Activated naive CD8-positive, alpha-beta T cell treated with anti-CD3 and anti-CD28 coated beads for 36 hours (primary cell): ENCODE data around the gene MAGOHB. TPM values are rescaled to one million over a fixed set of nuclear protein-coding genes. Genes with fewer than 3 reads are reported as not detected.
A peak's percentile ranks its signal among the peaks of the same experiment; 100 is the strongest.
"Not testable (repeated sequence)": the region's sequence is repeated elsewhere in the genome, so short reads cannot be mapped to it uniquely, and the experiment has no call there.

Experiments used
- DNase-seq: peaks from one replicate; pipeline ENCODE4 v3.0.0; 2021
- H3K27ac Mint-ChIP-seq: one replicate; pipeline ENCODE4 v1.8.0; 2022; ENCODE audit warnings: mild to moderate bottlenecking, moderate library complexity, mixed read lengths
- H3K27me3 Mint-ChIP-seq: one replicate; pipeline ENCODE4 v1.8.0; 2022; ENCODE audit warnings: mild to moderate bottlenecking, mixed read lengths
- H3K36me3 Mint-ChIP-seq: one replicate; pipeline ENCODE4 v1.8.0; 2021; ENCODE audit warnings: mild to moderate bottlenecking, mixed read lengths
- H3K4me1 Mint-ChIP-seq: one replicate; pipeline ENCODE4 v1.8.0; 2021; ENCODE audit warnings: mixed read lengths
- H3K4me3 Mint-ChIP-seq: one replicate; pipeline ENCODE4 v1.8.0; 2022; ENCODE audit warnings: mild to moderate bottlenecking, moderate library complexity, mixed read lengths
- H3K9me3 Mint-ChIP-seq: one replicate; pipeline ENCODE4 v1.8.0; 2022; ENCODE audit warnings: mixed read lengths
- total RNA-seq, 2 experiments: library from RNA; stranded (reverse); gene quantifications; one replicate each; pipeline ENCODE4 v1.2.3, GENCODE V29; 2021

MAGOHB gene
- 100 to 1,000 TPM; 121 to 125 TPM for total RNA-seq

GRCh38 chr12:10613349-10614055 is at the start of gene MAGOHB:
Gene MAGOHB, minus strand, starts transcription at chr12:10613609. Its CDS starts 77 bp downstream, at chr12:10613532.
- peaks cover 28% of the 10 kb centered on the region for H3K4me1 Mint-ChIP-seq
- peak; percentile 97 for DNase-seq
- no peaks in the 10 kb centered on the region for H3K9me3 Mint-ChIP-seq
- H3K4me3 Mint-ChIP-seq: peak within 1 kb of the TSS; percentile 92
- peak within 1 kb of the TSS; percentile 99 for H3K27ac Mint-ChIP-seq
- peaks cover 4% of the 10 kb centered on the region for H3K27me3 Mint-ChIP-seq
- H3K36me3 Mint-ChIP-seq: peaks cover 27% of the 10 kb centered on the region

GRCh38 chr12:10661338-10661737 is 47.9 kb upstream of the MAGOHB start:
- H3K9me3 Mint-ChIP-seq: peaks cover 2% of the 10 kb centered on the region

DNA sequence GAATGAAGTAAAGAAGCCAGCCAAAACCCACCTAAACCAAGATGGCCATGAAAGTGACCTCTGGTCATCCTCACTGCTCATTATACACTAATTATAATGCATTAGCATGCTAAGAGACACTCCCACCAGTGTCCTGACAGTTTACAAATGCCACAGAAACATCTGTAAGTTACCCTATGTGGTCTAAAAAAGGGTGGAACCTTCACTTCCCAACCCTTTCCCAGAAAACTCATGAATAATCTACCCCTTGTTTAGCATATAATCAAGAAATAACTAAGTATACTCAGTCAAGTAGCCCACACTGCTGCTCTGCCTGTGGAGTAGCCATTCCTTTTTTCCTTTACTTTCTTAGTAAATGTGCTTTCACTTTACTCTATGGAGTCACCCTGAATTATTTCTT is 40.6 kb upstream of the MAGOHB start:
- no peak overlapping the region for H3K27ac Mint-ChIP-seq
- no peak overlapping the region for H3K4me3 Mint-ChIP-seq
- no peaks in the 10 kb centered on the region for H3K27me3 Mint-ChIP-seq
- peaks cover 4% of the 10 kb centered on the region for H3K9me3 Mint-ChIP-seq
- no peaks in the 10 kb centered on the region for H3K4me1 Mint-ChIP-seq
- DNase-seq: no peak
- H3K36me3 Mint-ChIP-seq: no peaks in the 10 kb centered on the region

More at GRCh38 chr12:10661338-10661737, 47.9 kb upstream of the MAGOHB start:
- H3K27me3 Mint-ChIP-seq: no peaks in the 10 kb centered on the region
- H3K27ac Mint-ChIP-seq: no peak overlapping the region
- H3K36me3 Mint-ChIP-seq: no peaks in the 10 kb centered on the region
- H3K4me1 Mint-ChIP-seq: no peaks in the 10 kb centered on the region
- no peak overlapping the region for H3K4me3 Mint-ChIP-seq
- no peak for DNase-seq

GRCh38 chr12:10652192-10652591 is 38.8 kb upstream of the MAGOHB start:
- Mint-ChIP-seq H3K4me3 (no peak overlapping the region), H3K27me3 (no peaks in the 10 kb centered on the region), H3K9me3 (peaks cover 10% of the 10 kb centered on the region), H3K4me1 (no peaks in the 10 kb centered on the region), H3K36me3 (no peaks in the 10 kb centered on the region), H3K27ac (no peak overlapping the region)
- DNase-seq: no peak

GRCh38 chr12:10646576-10646975 is 33.2 kb upstream of the MAGOHB start:
- not testable (repeated sequence) for H3K27me3 Mint-ChIP-seq, H3K4me1 Mint-ChIP-seq, H3K27ac Mint-ChIP-seq, DNase-seq, H3K4me3 Mint-ChIP-seq
- Mint-ChIP-seq H3K9me3 (peaks cover 27% of the 10 kb centered on the region), H3K36me3 (peaks cover 20% of the 10 kb centered on the region)

- H3K9me3 Mint-ChIP-seq: peaks cover 27% of the 10 kb centered on the region
- H3K36me3 Mint-ChIP-seq: peaks cover 20% of the 10 kb centered on the region
- no peak for DNase-seq
- H3K4me1 Mint-ChIP-seq: no peaks in the 10 kb centered on the region
- no peaks in the 10 kb centered on the region for H3K27me3 Mint-ChIP-seq
- no peak overlapping the region for H3K4me3 Mint-ChIP-seq
- no peak overlapping the region for H3K27ac Mint-ChIP-seq
Measured at GRCh38 chr12:10645910-10646309, 32.5 kb upstream of the MAGOHB start.

DNA sequence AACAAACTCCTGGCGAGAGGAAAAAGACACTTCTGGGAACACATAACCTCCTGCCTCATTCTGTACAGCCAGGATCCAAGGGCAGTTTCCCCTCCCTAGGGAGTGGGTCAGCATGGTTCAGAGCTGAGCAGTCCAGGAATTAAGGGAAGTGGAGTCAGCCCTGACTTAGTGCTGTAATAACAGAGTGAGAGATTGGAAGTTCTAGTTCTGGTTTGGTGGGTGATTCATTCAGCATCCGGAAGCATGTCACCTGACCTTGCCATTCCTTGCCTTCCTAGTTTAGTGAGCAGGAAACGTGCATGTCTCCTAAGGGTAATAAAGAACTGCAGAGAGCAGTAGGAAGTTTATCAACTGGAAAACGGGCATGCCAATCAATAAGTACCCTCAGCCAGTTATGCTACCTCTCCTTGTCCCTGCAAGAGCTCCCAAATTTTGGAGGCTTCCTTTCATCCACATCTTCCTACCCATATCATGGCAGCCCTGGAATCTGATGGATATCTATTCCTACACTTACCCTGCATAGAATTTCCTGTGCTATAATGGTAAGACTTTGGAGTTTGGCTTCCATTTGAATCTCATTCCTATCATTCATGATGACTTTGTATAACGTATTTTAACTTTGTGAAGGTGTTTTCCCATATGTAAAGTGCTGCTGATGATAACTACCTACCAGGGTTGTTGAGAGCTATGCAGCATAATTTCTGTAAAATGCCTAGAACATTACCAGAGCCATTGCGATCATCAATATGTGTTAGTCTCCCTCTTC is 28.5 kb upstream of the MAGOHB start:
- H3K9me3 Mint-ChIP-seq: peaks cover 21% of the 10 kb centered on the region
- no peaks in the 10 kb centered on the region for H3K27me3 Mint-ChIP-seq
- H3K4me1 Mint-ChIP-seq: no peaks in the 10 kb centered on the region
- no peak overlapping the region for H3K4me3 Mint-ChIP-seq
- DNase-seq: no peak
- H3K27ac Mint-ChIP-seq: no peak overlapping the region
- peaks cover 20% of the 10 kb centered on the region for H3K36me3 Mint-ChIP-seq

GRCh38 chr12:10638728-10639127 is 25.3 kb upstream of the MAGOHB start:
- Mint-ChIP-seq H3K9me3 (no peaks in the 10 kb centered on the region), H3K27ac (no peak overlapping the region), H3K4me1 (no peaks in the 10 kb centered on the region), H3K27me3 (no peaks in the 10 kb centered on the region), H3K36me3 (no peaks in the 10 kb centered on the region), H3K4me3 (no peak overlapping the region)
- DNase-seq: no peak

DNA sequence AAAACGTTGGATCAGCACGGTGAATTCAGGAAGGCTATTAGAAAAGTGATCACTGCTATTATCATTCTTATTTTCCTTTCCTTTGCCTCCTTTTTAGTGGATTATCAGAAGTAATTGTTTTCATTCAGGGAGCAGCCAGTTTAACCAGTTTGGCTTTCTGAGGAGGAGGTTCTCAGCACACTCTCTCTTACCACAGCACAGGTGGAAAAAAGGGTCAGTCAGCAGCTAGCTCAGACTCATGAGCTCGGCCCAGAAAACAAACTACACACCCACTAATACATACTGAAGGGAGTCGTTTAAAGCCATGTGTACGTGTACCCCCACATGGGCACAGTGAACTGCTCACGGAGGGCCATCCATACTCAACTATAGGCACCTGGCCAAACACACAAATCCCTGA is 23.2 kb upstream of the MAGOHB start:
- Mint-ChIP-seq H3K36me3 (no peaks in the 10 kb centered on the region), H3K9me3 (no peaks in the 10 kb centered on the region), H3K27me3 (no peaks in the 10 kb centered on the region), H3K4me1 (no peaks in the 10 kb centered on the region), H3K4me3 (no peak overlapping the region), H3K27ac (no peak overlapping the region)
- DNase-seq: no peak

- Mint-ChIP-seq H3K27me3 (no peaks in the 10 kb centered on the region), H3K4me1 (no peaks in the 10 kb centered on the region), H3K36me3 (no peaks in the 10 kb centered on the region), H3K4me3 (no peak overlapping the region), H3K9me3 (no peaks in the 10 kb centered on the region), H3K27ac (no peak overlapping the region)
- no peak for DNase-seq
Measured at GRCh38 chr12:10636124-10636523, 22.7 kb upstream of the MAGOHB start.

DNA sequence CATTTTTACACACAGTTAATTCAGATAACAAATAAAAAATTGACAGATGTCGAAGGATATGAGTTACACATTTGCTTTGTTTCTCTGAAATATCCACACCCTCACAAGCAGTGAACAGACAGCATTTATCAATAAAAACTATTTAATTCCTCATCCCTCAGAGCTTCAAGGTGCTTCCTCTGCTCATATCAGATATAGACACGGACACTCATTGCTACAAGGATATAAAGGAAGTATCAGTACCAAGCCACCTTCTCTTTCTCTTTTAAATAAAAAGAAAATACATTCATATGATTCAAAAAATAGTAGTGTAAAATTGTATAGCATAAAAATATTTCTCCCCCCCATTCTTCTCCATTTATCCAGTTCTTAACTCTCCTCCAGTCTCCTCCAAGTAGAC is 21.9 kb upstream of the MAGOHB start:
- H3K4me3 Mint-ChIP-seq: no peak overlapping the region
- no peak overlapping the region for H3K27ac Mint-ChIP-seq
- no peaks in the 10 kb centered on the region for H3K27me3 Mint-ChIP-seq
- H3K9me3 Mint-ChIP-seq: no peaks in the 10 kb centered on the region
- H3K36me3 Mint-ChIP-seq: no peaks in the 10 kb centered on the region
- H3K4me1 Mint-ChIP-seq: no peaks in the 10 kb centered on the region
- DNase-seq: no peak

DNA sequence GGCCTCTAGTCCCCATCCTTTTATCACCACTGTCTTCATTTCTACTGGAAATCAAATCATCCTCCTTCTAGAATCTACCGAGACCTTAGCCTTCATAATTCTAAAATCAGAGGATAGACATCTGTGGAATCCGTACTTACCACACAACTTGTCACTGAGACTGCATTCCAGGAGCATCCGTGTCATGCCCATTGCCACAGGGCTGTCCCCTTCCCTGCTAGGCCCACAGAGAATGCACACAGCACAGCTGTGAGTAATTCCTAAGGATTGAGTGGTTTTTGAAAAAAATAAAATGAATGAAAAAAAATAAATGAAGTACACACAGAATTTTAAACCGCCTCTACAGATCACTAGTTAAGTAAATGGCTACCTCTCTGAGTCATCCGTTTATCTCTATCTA is 21.0 kb upstream of the MAGOHB start:
- Mint-ChIP-seq H3K27ac (no peak overlapping the region), H3K4me1 (no peaks in the 10 kb centered on the region), H3K4me3 (no peak overlapping the region), H3K9me3 (no peaks in the 10 kb centered on the region), H3K36me3 (no peaks in the 10 kb centered on the region), H3K27me3 (no peaks in the 10 kb centered on the region)
- no peak for DNase-seq

- H3K27me3 Mint-ChIP-seq: no peaks in the 10 kb centered on the region
- no peaks in the 10 kb centered on the region for H3K9me3 Mint-ChIP-seq
- DNase-seq: no peak
- H3K27ac Mint-ChIP-seq: no peak overlapping the region
- no peak overlapping the region for H3K4me3 Mint-ChIP-seq
- H3K4me1 Mint-ChIP-seq: no peaks in the 10 kb centered on the region
- no peaks in the 10 kb centered on the region for H3K36me3 Mint-ChIP-seq
Measured at GRCh38 chr12:10633541-10633940, 20.1 kb upstream of the MAGOHB start.

DNA sequence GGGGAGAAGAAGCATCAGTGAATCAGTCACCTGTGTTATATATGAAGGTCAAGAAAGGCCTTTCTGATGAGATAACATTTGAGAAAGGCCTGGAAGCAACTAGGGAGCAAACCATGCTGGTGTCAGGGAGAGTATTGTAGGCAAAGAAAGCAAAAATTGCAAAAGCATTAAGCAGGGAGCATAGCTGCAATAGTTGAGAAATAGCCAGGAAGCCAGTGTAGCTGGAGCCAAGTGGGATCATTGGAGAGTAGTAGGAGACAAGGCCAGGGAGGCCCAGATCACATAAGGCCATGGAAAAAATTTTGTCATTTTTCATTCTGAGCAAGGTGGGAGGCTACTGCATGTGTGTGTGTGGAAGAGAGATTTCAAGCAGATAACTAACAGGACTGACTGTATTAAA is 18.8 kb upstream of the MAGOHB start:
- H3K27ac Mint-ChIP-seq: no peak overlapping the region
- H3K27me3 Mint-ChIP-seq: no peaks in the 10 kb centered on the region
- H3K4me1 Mint-ChIP-seq: no peaks in the 10 kb centered on the region
- H3K36me3 Mint-ChIP-seq: no peaks in the 10 kb centered on the region
- no peak overlapping the region for H3K4me3 Mint-ChIP-seq
- H3K9me3 Mint-ChIP-seq: no peaks in the 10 kb centered on the region
- no peak for DNase-seq

GRCh38 chr12:10624605-10625004 is 11.2 kb upstream of the MAGOHB start:
- no peaks in the 10 kb centered on the region for H3K36me3 Mint-ChIP-seq
- no peaks in the 10 kb centered on the region for H3K9me3 Mint-ChIP-seq
- no peak overlapping the region for H3K4me3 Mint-ChIP-seq
- peaks cover 3% of the 10 kb centered on the region for H3K27me3 Mint-ChIP-seq
- DNase-seq: no peak
- H3K4me1 Mint-ChIP-seq: no peaks in the 10 kb centered on the region
- no peak overlapping the region for H3K27ac Mint-ChIP-seq

DNA sequence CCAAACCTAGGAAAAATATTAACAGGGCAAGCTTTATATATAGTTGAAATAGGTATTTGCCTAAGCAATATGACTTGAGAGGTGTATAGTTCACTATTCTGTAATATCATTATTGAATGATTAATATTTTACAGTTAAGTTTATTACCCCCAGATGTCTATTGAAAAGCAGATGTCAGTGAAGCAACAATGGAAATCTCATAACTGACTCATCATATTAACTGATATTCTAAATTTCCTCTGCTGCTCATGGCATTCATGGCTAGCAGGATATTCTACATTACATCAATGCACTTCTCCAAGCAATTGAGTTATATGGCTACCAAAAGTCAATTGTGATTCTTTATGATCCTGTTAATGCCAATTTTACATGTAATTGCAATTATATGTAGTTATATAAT is 9.7 kb upstream of the MAGOHB start:
- Mint-ChIP-seq H3K4me1 (no peaks in the 10 kb centered on the region), H3K27me3 (peaks cover 3% of the 10 kb centered on the region), H3K36me3 (no peaks in the 10 kb centered on the region), H3K4me3 (no peak overlapping the region), H3K27ac (no peak overlapping the region), H3K9me3 (no peaks in the 10 kb centered on the region)
- DNase-seq: no peak
